ENCODE results near the gene TNFRSF1A.

The TNFRSF1A gene

GRCh38 chr12:6313326-6313940, 28.4 kb downstream of the TNFRSF1A start:
- Histone ChIP-seq H3K9ac (ENCODE audit: low read length) (no peak overlapping the region), H3K27me3 (ENCODE audit: control insufficient read depth in 1 of 2, insufficient read depth in 2 of 2, low read length in 2 of 2) (peaks cover 7 to 14% of the 10 kb centered on the region in 2 donors), H3K4me1 (ENCODE audit: insufficient read depth, low read length) (no peaks in the 10 kb centered on the region), H3K9me3 (ENCODE audit: low read length) (no peaks in the 10 kb centered on the region), H3K36me3 (ENCODE audit: insufficient read depth, low read length) (no peaks in the 10 kb centered on the region), H3K4me3 (ENCODE audit: low read depth in 1 of 2, low read length in 2 of 2) (no peak overlapping the region), H3K27ac (ENCODE audit: low read depth, low read length) (no peak overlapping the region)

DNA sequence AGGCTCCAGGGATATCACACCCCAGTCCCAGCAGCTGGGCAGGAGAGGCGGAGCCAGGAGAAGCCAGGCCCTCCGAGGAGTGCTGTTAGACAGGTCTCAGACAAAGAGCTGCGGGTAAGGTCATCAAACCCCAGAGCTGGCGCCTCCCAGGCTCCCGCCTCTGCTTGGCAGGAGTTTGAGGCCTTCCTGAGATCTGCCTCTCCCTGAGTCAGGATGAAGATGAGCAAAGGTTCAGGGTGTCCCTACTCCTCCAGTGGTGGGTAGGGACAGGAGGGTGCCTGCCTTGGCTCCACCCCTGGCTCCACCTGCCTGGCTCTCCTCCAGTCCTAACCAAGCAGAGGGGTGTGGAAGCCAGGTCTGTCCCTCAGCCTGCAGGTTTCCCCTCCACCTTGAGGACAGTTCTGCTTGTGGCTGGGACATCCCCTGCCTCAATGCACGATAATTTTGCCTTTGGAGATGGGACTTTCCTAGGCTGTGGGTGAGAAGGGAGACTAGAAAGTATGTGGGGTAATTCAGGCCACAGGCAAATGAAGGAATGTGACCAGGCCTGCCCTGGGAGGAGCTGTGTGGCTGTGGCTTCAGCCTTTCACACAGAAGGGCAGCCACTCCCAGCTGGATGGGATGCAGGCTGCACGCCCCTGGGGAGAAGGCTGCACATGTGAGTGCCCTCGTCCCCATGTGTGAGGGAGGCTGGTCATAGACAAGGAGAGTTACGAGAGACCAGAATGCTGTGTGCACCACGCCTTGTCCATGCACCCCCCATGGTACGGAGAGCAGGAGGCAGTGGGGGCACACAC, 29.1 kb downstream of the TNFRSF1A start:
- Histone ChIP-seq H3K4me1 (ENCODE audit: insufficient read depth, low read length) (no peaks in the 10 kb centered on the region), H3K27ac (ENCODE audit: low read depth, low read length) (no peak overlapping the region), H3K9ac (ENCODE audit: low read length) (no peak overlapping the region), H3K4me3 (ENCODE audit: low read depth in 1 of 2, low read length in 2 of 2) (no peak overlapping the region), H3K36me3 (ENCODE audit: insufficient read depth, low read length) (no peaks in the 10 kb centered on the region), H3K27me3 (ENCODE audit: control insufficient read depth in 1 of 2, insufficient read depth in 2 of 2, low read length in 2 of 2) (peaks cover 7 to 14% of the 10 kb centered on the region in 2 donors), H3K9me3 (ENCODE audit: low read length) (no peaks in the 10 kb centered on the region)

GRCh38 chr12:6311822-6312528, 29.9 kb downstream of the TNFRSF1A start:
- no peaks in the 10 kb centered on the region for H3K4me1 ChIP-seq (ENCODE audit: insufficient read depth, low read length)
- H3K27me3 ChIP-seq (ENCODE audit: control insufficient read depth in 1 of 2, insufficient read depth in 2 of 2, low read length in 2 of 2), result peaks cover 7 to 14% of the 10 kb centered on the region in 2 donors
- H3K36me3 ChIP-seq (ENCODE audit: insufficient read depth, low read length), result no peaks in the 10 kb centered on the region
- H3K4me3 ChIP-seq (ENCODE audit: low read depth in 1 of 2, low read length in 2 of 2), result no peak overlapping the region
- no peaks in the 10 kb centered on the region for H3K9me3 ChIP-seq (ENCODE audit: low read length)
- H3K9ac ChIP-seq (ENCODE audit: low read length), result no peak overlapping the region
- H3K27ac ChIP-seq (ENCODE audit: low read depth, low read length), result no peak overlapping the region

DNA sequence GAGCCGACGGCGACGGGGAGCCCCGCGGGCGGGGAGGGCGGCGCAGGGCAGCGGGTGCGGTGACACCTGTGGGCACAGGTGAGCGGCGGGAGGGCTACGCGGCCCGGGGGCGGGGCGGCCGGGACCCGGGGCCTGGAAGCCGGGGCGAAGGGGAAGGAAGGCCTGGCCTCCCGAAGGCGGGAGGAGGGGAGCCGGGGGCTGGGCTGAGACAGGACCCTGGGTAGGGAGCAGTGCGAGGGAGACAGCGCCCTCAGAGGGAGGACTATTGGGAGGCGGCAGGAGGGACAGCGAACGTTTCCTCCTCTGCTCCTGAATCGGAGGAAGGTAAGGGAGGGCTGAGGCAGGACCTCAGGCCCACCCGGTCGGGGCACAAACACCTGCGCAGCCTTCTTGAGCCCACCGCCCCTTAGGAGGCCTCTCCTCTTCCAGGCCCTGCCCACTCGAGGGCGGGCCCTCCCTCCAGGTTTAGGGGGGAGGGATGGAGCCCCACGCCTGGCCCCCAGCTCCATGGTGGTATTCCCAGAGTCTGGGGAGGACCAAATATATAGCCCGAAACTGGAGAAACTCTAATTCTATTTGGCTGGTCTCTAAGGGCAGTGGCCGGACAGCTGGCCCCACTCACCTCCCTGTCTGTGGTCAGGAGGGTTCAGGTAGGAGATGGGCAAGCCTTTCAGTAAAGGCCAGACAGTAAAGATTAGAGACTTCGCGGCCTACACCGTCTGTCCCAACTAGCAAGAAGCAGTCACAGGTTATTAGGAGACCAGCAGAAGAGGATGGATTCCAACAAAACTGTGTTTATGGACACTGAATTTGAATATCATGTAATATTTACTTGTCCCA, 30.9 kb downstream of the TNFRSF1A start:
- H3K4me1 ChIP-seq (ENCODE audit: insufficient read depth, low read length), result no peaks in the 10 kb centered on the region
- H3K4me3 ChIP-seq (ENCODE audit: low read depth in 1 of 2, low read length in 2 of 2), result peak overlapping the region in 1 of 2 donors; percentile 13
- H3K27ac ChIP-seq (ENCODE audit: low read depth, low read length), result no peak overlapping the region
- H3K36me3 ChIP-seq (ENCODE audit: insufficient read depth, low read length), result no peaks in the 10 kb centered on the region
- no peak overlapping the region for H3K9ac ChIP-seq (ENCODE audit: low read length)
- peaks cover 7 to 14% of the 10 kb centered on the region in 2 donors for H3K27me3 ChIP-seq (ENCODE audit: control insufficient read depth in 1 of 2, insufficient read depth in 2 of 2, low read length in 2 of 2)
- no peaks in the 10 kb centered on the region for H3K9me3 ChIP-seq (ENCODE audit: low read length)

DNA sequence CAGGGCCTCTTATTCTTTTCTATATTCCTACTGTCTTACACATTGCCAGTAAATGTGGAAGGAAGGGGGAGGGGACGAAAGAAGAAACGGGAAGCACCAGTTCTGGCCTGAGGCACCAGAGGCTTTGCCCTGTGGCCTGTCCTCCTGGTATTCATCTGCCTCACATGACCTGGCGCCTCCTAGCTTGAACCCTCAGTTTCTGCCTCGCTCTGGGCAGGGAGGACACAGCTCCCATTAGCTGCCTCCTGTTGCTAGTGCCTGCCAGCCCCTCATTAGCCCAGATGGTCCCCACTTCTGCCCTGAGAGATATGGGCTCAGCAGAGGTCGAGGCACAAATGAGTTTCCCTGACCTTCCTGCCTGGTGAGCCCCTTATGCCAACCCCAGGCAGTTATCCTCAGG, 34.3 kb downstream of the TNFRSF1A start:
- no peak overlapping the region for H3K9ac ChIP-seq (ENCODE audit: low read length)
- no peak overlapping the region for H3K4me3 ChIP-seq (ENCODE audit: low read depth in 1 of 2, low read length in 2 of 2)
- H3K9me3 ChIP-seq (ENCODE audit: low read length), result no peaks in the 10 kb centered on the region
- H3K27ac ChIP-seq (ENCODE audit: low read depth, low read length), result no peak overlapping the region
- no peaks in the 10 kb centered on the region for H3K4me1 ChIP-seq (ENCODE audit: insufficient read depth, low read length)
- H3K27me3 ChIP-seq (ENCODE audit: control insufficient read depth in 1 of 2, insufficient read depth in 2 of 2, low read length in 2 of 2), result peaks cover 7 to 14% of the 10 kb centered on the region in 2 donors
- no peaks in the 10 kb centered on the region for H3K36me3 ChIP-seq (ENCODE audit: insufficient read depth, low read length)

DNA sequence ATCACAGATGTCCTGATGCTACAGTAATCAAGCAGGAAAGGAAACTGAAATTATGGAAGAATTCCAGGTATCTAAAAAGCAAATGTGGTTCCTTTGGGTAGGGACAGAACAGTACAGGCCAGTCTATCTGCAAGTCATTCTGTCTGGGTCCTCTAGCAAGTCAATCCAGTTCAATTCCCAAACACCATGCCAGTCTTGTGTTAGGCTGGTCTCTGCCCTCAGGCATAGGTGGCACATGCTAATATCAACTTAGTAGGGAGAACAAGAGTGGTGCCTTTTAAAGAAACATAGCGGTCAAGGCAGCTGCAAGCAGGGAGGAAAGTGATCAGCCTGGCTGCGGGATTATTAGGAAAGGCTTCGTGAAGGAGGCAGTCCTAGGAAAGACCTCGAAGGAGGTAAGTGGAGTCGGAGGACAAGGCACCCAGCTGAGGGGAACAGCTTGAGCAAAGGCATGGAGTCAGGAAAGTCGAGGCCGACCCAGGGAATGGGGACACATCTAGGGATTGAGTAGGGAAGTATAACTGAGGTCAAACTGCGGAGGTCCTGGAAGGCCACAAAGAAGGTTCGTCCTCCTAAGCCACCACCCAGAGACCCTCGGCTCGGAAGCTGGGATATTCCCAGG, 35.2 kb downstream of the TNFRSF1A start:
- Histone ChIP-seq H3K27ac (ENCODE audit: low read depth, low read length) (no peak overlapping the region), H3K4me1 (ENCODE audit: insufficient read depth, low read length) (no peaks in the 10 kb centered on the region), H3K36me3 (ENCODE audit: insufficient read depth, low read length) (no peaks in the 10 kb centered on the region), H3K9me3 (ENCODE audit: low read length) (no peaks in the 10 kb centered on the region), H3K27me3 (ENCODE audit: control insufficient read depth in 1 of 2, insufficient read depth in 2 of 2, low read length in 2 of 2) (peaks cover 7 to 14% of the 10 kb centered on the region in 2 donors), H3K4me3 (ENCODE audit: low read depth in 1 of 2, low read length in 2 of 2) (no peak overlapping the region), H3K9ac (ENCODE audit: low read length) (no peak overlapping the region)

DNA sequence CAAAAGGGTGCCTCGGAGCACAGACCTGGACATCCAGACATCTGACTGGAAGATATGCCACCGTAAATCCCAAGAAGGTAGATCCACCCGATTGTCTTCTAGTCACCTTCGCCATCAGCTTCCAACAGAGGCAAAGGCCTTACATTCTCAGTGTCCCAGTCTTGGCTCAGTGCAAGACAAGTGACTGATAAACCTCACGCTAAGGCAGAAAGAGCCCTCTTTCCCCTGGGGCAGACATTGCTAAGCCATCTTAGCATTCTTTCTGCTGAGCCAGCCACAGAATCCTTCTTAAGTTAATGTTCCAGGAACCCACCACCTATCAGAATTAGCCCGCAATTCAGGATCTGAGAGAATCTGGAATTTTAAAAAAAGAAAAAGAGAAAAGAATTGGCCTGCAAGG, 35.7 kb downstream of the TNFRSF1A start:
- H3K36me3 ChIP-seq (ENCODE audit: insufficient read depth, low read length), result no peaks in the 10 kb centered on the region
- H3K27me3 ChIP-seq (ENCODE audit: control insufficient read depth in 1 of 2, insufficient read depth in 2 of 2, low read length in 2 of 2), result peaks cover 4 to 12% of the 10 kb centered on the region in 2 donors
- H3K27ac ChIP-seq (ENCODE audit: low read depth, low read length), result no peak overlapping the region

DNA sequence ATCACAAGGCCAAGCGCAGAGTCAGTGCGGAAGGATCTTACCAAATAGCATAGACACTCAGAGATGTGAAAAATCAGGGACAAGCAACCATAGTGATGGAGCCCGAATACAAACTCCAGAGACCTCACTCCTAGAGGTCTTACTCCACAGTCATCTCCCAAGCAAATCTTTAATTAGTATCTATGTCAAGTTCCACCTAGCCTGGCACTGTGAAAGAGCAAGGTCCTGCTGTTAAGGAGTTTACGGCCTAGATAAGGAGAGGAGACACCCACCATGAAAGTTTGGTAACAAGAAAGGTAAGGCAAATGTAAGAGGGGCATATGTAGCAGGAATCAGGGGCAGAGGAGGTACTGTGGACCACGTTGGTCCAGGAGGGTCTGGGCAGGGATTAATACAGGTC, 38.8 kb downstream of the TNFRSF1A start:
- no peaks in the 10 kb centered on the region for H3K4me1 ChIP-seq (ENCODE audit: insufficient read depth, low read length)
- H3K9ac ChIP-seq (ENCODE audit: low read length), result no peak overlapping the region
- no peak overlapping the region for H3K27ac ChIP-seq (ENCODE audit: low read depth, low read length)
- no peaks in the 10 kb centered on the region for H3K9me3 ChIP-seq (ENCODE audit: low read length)
- no peaks in the 10 kb centered on the region for H3K36me3 ChIP-seq (ENCODE audit: insufficient read depth, low read length)
- H3K27me3 ChIP-seq (ENCODE audit: control insufficient read depth in 1 of 2, insufficient read depth in 2 of 2, low read length in 2 of 2), result no peaks in the 10 kb centered on the region
- no peak overlapping the region for H3K4me3 ChIP-seq (ENCODE audit: low read depth in 1 of 2, low read length in 2 of 2)

More for the DNA sequence above, 35.7 kb downstream of the TNFRSF1A start:
- Histone ChIP-seq H3K4me1 (ENCODE audit: insufficient read depth, low read length) (no peaks in the 10 kb centered on the region), H3K9me3 (ENCODE audit: low read length) (no peaks in the 10 kb centered on the region), H3K4me3 (ENCODE audit: low read depth in 1 of 2, low read length in 2 of 2) (no peak overlapping the region), H3K9ac (ENCODE audit: low read length) (no peak overlapping the region)

DNA sequence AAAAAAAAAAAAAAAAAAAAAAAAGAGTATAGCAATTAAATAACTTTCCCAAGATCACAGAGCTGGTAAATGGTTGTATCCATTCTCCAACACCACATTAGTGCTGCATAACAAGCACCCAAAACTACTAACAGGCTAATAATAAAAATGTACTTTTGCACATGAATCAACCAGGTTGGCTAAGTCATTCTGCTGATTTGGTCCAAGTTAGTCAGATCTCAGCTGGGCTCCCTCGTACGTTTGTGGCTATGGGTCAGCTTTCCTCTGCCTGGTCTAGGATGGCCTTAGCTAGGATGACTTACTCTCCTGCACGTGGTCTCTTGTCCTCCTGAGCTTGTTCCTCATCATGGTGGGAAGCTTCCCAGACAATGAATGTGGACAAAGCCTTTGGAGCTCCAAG, 39.3 kb downstream of the TNFRSF1A start:
- no peak overlapping the region for H3K9ac ChIP-seq (ENCODE audit: low read length)
- H3K9me3 ChIP-seq (ENCODE audit: low read length), result no peaks in the 10 kb centered on the region
- H3K27me3 ChIP-seq (ENCODE audit: control insufficient read depth in 1 of 2, insufficient read depth in 2 of 2, low read length in 2 of 2), result no peaks in the 10 kb centered on the region
- H3K27ac ChIP-seq (ENCODE audit: low read depth, low read length), result no peak overlapping the region
- no peak overlapping the region for H3K4me3 ChIP-seq (ENCODE audit: low read depth in 1 of 2, low read length in 2 of 2)
- no peaks in the 10 kb centered on the region for H3K36me3 ChIP-seq (ENCODE audit: insufficient read depth, low read length)
- H3K4me1 ChIP-seq (ENCODE audit: insufficient read depth, low read length), result no peaks in the 10 kb centered on the region

- H3K4me1 ChIP-seq (ENCODE audit: insufficient read depth, low read length), result no peaks in the 10 kb centered on the region
- H3K9ac ChIP-seq (ENCODE audit: low read length), result no peak overlapping the region
- no peak overlapping the region for H3K27ac ChIP-seq (ENCODE audit: low read depth, low read length)
- no peaks in the 10 kb centered on the region for H3K27me3 ChIP-seq (ENCODE audit: control insufficient read depth in 1 of 2, insufficient read depth in 2 of 2, low read length in 2 of 2)
- H3K9me3 ChIP-seq (ENCODE audit: low read length), result no peaks in the 10 kb centered on the region
- H3K36me3 ChIP-seq (ENCODE audit: insufficient read depth, low read length), result no peaks in the 10 kb centered on the region
- no peak overlapping the region for H3K4me3 ChIP-seq (ENCODE audit: low read depth in 1 of 2, low read length in 2 of 2)
Observed at GRCh38 chr12:6301721-6302120, 40.2 kb downstream of the TNFRSF1A start.

Data from muscle layer of colon (tissue), 2 donors.